AG20443 (cell line): Measurements from ENCODE around the gene TAGAP.
"Not testable (repeated sequence)": the region's sequence is repeated elsewhere in the genome, so short reads cannot be mapped to it uniquely, and the experiment has no call there.

Experiments
- DNase-seq: peaks from one replicate; pipeline ENCODE4 v3.0.0; 2012; ENCODE audit warnings: low spot score, mixed read lengths

TAGAP gene

DNA sequence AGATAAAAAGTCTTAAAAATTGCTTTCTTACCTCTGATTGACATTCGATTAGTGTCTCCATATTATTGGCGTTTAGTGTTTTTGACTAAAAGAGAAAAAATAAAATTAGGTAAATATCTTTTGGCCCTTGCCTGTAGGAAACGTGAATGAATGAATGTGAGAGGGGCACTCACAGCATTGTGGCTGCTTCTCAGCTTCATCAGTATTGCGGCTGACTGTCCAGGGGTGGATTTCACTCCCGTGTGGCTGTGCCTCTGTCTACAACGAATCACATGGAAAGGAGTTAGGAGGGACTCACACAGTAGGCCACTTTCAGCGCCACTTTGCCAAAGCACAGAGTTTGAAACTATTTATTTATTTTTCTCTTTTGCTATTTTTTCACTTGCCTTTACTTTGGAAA, 844 bp downstream of the TAGAP start:
- no peak for DNase-seq

DNA sequence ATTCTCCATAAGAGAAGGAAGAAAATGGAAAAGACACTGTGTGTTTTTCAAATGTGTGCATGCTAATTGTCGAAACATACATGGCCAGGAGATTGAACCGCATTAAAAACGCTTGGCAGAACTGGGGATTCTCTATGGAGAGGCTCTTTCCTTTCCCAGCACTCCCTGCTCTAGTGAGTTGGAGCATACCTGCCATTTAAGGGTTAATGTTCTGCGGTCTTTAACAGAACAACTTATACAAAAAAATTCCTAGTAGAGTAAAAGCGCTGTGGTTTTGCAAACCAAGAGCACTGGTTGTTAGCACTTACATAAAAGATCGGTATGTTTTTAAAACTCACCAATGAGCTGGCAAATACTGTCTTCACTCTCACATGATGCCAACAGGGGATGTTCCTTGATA, 1.5 kb downstream of the TAGAP start:
- DNase-seq, result no peak

DNA sequence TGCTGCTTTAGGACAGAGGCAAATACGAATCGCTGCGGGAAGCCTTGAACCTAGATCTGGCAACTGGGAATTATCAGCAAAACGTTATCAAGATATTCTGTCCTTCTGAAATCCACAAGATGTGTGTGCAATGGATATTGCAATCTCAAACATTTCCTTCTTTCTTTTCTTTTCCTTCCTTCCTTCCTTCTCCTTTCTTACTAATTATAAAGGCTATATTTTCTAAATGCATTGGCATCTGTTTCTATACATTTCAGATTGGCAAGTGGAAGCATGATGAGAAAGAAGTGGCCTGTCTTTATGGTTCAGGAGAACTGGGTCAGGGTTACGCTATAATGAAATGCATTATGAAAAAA, 2.0 kb downstream of the TAGAP start:
- no peak for DNase-seq

DNA sequence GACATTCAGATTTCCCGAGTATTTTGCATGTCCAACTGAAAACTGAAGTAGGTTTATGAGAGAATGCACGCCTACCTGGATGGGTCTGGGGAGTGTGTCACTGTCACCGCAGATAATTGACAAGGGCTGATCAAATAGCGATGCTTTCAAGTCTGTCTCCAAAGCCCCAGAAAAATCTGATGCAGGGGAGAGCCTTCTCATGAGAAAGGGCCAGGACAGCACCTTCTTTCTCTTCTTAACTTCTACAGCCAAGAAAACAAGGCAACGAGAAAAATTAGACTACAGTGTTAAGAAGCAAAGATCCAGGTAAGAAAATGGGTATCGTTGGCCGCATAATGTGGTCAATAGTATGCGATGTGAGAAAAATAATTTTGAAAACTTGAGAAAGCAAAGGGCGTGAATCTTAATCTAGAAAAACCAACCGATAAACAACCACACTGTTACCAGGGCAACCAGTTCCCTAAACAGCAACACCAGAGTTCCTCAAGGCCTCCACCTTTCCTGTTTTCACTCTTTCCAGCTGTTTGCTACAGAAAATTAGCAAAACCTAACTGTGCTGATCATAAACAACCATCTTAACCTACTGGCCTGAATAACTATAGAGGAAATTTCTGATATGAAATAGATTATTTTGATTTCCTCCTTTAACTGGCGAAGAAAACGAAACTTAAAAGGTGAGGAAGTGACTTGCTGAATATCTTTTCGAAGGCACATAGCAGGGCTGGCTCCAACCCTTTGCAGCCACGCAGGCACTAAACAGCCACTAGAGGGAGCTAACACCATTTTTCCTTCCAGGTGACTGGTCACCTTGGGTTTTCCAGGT, 2.6 kb downstream of the TAGAP start:
- DNase-seq, result peak; percentile 70

DNA sequence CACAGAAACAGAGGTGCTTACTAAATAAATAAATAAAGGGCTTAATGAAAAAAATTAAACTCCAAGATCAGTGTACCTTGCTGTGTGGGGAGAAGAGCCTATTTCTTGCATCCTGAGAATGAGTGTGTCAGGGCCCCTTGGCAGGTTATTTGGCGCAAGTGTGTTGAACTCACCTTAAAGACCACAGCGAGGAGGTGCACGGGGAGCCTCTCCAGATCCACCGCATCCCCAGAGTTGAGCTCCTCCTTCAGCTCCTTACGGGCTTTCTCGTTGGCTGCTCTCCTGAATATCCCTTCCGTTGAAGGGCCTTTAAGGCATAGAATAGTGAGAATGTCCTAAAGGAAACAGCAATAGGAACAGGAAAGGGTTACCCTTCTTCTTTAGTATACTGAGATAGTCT, 3.6 kb downstream of the TAGAP start:
- DNase-seq, result no peak

DNA sequence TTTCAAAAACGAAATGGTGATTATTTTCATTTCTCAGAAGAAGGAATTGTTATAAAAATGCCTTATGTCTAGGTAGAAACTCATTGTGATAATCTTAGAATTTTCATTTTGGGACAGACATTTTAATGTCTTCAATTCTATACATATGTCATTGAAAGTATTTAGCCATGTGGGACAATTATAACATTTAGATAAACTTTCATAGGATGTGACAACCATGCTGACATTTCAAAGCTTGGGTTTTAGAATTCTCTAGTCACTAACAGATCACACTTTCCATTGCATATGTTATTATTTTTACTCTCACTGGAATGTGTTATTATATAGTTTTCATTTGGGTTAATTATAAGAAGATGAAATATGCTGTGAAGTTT, 4.9 kb downstream of the TAGAP start:
- no peak for DNase-seq

DNA sequence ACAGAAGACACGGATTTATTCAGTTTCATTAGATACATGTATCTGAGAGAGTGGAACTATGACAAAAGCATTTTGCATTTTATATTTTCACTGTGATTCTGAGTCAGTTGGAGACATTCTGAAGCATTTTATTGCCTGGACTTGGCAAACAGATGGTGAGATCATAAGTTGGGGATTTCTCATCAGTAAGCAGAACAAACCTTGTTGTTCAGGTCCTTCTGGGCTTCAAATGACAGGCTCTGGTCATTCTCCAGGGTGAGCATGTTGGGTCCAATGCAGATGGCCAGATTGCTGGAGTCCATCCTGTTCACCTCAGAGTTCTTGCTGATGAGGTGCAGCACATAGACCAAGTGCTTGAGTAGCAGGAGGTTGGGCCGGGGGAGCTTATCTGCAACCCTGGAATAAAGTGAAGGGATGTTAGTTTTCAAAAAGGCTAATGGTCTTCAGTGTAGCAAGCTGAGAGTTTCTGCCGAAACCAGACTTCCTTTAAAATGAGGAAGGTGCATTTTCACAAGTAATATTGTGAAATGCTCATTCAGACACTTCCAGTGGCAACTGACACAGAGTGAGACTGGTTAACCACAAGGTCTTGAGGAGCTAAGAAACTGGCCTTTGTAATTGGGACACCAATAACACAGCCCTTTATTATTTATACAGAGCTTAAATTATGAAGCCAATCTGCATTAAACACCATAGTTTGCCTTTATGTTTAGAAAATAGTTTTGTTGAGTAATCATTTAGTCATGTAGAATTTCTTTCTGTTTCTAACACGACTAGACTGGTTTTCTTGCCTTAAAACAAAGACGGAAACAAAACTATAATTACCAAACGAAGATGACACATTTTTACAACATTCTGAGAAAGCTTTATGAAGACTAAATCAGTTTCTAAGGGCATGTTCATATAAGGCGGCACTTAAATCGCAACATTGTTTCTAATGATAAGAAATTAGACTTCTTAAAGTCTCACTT, 5.6 kb downstream of the TAGAP start:
- DNase-seq, result peak; percentile 64

DNA sequence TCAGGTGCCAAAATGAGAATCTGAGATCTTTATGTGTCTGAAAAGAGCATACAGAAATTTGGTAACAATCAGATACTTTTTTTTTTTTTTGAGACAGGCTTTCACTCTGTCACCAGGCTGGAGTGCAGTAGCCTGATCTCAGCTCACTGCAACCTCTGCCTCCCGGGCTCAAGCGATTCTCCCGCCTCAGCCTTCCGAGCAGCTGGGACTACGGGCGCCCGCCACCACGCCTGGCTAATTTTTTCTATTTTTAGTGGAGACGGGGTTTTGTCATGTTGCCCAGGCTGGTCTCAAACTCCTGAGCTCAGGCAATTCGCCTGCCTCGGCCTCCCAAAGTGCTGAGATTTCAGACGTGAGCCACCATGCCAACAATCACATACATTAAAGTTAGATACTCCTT, 6.5 kb downstream of the TAGAP start:
- DNase-seq, result not testable (repeated sequence)

DNA sequence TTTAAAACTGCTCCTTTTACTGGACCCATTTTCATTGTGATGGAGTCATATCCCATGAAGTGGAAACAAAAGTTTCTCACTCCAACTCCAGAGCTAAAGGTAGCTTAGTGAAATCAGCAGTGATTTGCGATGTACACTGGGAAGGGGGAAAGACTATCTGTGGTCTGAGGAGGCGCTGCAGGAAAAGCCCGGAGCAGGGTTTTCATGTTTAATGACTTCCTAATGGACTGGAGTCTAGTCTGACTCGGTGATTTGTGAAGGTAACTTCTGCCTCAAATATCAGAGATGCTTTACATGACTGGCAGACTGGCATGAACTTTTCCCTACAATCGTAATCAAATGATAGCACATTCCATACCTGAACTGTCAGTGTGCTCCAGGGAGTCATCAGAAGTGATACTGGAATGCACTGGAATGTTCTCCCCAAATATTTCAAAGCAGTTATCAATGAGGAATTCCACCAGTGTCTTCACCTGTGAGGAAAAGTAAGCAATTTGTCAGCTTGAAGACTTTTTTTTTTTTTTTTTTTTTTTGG, 7.0 kb downstream of the TAGAP start:
- no peak for DNase-seq

DNA sequence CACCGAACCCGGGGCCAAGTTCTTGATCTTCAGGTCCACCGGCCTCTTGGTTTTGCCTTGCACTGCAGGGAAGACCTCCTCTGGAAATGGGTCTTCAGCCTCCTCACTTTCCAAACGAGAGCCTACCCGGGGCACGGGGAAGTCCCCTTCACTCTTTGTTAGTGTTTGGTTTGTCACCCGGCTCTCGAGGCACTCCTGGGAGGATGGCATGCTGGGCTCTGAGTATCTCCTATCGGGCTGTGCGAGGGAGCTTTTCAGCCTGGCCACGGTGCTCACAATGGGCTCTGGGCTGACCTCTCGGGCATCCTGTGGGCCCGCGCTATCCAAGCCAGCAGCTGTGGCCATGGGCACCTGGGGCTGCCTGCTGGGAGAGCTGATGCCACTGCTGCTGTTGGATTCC, 8.1 kb downstream of the TAGAP start:
- no peak for DNase-seq

DNA sequence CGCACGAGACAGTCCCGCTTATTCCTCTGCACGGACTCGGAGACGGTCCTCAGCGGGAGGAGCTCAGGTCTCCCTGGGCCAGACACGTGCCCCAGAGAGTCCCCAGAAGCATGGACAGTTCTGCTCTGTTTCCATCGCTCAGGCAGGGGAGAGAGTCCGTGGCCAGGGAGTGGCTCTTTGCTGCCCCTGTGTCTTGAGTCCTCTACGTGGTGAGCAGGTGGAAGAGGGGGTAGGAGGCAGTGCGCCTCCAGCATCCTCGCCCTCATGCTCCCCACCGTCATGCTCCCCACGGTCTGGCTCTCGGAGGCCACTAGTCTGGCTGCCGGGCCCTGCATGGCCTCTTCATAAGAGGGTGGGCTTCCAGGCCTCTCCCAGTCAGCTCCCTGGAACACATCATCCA, 8.9 kb downstream of the TAGAP start:
- no peak for DNase-seq

DNA sequence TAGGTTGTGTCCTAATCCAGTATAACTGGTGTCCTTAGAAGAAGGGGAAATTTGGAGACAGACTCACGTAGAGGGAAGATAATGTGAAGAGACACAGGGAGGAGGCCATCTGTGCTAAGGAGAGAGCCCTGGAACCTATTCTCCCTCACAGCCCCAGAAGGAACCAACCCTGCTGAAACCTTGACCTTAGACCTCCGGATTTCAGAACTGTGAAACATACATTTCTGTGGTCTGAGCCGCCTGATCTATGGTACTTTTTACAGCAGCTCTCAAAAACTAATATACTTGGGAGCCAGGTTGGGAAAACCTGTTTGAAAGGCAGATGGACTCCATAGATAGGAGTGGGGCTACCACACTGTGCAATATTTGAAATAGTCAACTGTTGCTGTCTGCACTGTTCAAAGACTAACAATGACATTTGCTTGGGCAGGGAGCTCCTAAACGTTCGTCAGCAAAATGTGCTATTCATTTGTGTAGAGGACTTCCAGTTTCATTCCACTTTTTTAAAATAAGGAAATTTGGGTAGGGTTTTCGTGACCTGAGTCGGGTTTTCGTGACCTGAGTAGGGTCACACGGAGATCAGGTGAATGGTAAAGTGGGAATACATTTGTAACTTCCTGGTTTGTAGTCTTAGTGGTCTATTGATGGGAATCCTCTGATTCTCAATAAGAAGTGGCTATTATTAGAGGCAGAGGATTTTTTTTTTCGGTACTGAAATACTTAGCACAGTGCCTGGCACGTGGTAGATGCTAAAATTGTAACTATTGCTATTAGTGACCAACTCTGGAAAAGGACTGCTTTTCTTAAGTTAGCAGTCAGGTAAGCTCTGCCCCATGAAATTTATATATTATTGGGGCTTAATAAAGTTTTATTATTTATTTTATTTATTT, 11.4 kb downstream of the TAGAP start:
- no peak for DNase-seq

DNA sequence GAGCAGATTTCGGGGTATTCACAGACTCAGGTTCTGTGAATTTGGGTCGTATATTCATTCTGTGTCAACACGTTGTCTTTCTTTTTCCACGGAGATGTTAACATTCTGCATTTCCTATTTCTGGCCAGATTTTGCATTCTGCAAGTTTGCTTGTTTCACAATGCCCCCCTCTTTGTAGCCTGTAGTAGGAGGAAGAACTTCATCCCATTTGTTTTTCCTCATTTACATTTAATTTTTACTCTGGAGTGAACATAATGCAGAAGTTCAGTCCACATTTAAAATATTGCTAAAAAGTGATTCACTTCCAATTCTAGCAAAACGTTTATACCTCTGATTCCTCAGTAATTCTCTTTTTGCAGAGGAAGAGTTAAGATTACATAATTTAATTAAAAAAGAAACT, 12.9 kb downstream of the TAGAP start:
- DNase-seq, result no peak

DNA sequence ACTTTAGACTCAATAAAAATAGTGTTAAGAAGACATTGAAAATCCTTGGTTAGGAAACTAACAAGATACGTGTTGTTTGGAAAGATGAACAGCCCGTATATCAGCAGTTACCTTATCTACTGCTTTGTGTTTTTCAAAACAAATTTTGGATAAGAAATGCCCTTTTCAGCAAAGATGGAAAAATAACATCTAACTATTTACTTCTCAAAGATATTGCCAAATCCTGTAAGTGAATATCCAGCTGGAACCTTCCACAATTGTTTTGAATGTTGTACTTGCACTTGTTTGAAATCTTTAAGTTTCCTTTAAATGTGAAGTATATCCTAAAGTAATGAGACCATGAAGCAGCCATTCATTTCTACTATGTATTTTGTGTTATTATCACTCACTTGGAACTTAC, 14.6 kb downstream of the TAGAP start:
- no peak for DNase-seq

DNA sequence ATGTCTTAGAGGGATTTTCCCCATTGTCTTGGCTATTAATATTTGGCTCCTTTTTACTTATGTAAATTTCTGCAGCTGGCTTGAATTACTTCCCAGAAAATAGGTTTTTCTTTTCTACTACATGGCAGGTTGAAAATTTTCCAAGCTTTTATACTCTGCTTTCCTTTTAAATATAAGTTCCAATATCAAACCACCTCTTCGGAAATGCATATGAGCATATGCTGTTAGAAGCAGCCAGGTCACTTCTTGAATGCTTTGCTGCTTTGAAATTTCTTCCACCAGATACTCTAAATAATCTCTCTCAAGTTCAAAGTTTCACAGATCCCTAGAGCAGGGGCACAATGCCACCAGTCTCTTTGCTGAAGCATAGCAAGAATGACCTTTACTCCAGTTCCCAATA, 19.6 kb downstream of the TAGAP start:
- not testable (repeated sequence) for DNase-seq

DNA sequence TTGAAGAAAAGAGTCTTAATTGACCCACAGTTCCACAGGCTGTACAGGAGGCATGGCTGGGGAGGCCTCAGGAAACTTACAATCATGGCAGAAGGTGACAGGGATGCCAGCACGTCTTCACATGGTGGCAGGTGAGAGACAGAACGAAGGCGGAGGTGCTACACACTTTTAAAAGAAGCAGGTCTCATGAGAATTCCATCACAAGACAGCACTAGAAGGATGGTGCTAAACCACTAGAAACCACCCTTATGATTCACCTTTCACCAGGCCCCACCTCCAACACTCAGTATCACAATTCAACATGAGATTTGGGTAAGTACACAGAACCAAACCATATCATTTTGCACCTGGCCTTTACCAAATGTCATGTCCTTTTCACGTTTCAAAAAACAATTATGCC, 20.9 kb downstream of the TAGAP start:
- no peak for DNase-seq

DNA sequence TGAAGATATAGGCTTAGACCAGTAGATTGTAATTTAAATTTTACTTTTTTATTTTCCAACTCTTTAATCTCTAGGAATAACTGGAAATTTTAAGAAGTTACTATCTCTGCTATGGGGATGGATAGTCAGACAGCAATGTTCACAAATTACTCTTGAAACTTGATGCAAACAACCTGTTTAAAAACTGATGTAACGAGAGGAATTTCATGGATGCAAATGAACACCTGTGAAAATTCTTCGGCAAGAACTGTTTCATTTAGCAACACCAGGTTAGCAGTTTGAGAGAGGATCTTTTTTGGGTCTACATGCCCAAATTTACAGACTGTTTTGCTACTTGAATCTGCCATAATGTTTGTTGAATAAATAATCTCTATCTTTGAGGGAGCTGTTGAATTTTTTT, 24.8 kb downstream of the TAGAP start:
- DNase-seq, result no peak

DNA sequence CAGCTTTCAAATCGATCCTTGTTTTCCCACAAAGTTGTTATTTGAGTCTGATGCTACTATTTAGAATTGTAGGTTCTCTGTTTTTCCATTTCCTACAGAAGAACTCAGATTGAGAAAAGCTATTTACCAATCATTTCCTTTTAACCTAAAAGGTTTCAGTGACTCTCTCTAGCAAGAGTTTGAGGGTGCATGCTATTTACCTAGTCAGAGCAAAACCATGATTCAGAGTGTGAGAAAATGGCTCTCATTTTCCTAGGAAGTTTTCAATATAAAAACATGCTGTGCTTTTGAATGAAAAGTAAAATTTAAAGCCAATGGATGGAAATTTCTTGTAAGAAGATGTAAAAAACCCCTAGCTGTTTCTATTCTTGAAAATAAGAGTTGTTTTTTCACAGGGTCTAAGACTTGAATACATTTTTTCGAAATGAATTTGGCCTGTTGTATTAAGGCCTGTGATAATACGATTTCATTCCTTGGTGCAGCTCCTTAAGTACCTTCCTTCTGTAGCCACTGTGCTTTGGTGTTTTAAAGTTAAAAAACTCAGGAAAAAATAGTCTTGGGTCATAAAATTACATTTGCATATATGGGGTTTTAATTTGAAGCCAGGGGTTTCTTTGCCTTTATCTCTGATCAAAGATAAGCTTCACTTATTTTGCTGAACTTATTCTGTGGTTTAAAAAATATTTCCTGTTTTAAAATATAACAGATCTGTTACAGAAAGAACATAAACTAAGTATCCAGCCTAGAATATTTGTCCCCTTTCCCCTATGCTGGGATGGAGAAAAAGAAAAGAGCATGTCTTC, 26.8 kb downstream of the TAGAP start:
- no peak for DNase-seq

DNA sequence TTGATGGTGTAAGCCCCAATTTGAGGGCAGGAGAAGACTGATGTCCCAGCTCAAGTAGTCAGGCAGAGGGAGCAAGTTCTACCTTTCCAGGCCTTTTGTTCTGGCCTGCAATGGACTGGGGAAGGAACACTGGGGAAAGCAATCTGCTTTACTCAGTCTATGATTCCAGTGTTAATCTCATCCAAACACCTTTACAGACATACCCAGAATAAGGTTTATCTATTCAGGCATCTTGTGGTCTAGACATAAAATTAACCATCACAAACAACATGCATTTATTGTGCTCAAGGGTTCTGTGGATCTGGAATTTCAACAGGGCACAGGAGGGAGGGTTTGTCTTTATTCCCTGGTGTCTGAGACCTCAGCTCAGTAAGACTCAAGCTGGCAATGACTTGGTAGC, 30.4 kb downstream of the TAGAP start:
- DNase-seq, result no peak

DNA sequence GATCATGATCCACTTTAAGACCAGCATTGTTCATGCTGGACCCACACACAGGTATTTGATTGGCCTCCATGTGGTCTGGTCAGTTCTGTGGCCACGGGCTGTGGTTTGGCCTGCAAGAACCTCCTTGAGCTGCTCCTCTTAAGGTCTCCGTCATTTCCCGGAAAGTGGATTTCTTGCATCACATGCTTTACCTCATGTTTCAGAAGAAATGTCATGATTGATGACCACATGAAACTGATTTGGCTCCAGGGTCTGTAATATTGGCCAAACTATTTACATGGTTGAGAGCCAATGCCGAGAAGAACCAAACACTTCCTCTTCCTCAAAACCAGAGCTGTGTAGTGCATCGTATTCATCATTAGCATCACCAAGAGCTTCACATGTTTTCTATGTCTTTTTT, 31.6 kb downstream of the TAGAP start:
- DNase-seq, result no peak

DNA sequence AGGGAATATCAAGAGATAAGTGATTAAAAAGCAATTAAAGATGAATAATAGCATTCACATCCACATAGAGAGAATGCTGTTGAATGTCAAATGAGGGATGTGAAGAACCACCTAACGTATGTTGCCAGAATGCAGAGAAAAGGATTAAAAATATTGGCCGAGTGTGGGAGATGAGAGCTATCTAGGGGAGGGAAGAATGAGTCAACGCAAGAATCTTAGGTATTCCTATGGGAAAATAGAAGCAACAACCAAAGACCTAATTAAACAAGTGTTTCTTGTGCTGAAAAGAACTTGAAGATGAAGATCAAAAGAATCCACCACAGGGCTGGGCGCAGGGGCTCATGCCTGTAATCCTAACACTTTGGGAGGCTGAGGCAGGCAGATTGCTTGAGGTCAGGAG, 32.6 kb downstream of the TAGAP start:
- DNase-seq, result no peak
